Fibroblast of lung (primary cell): Measurements from ENCODE around the gene NODAL. TPM values are rescaled to one million over a fixed set of nuclear protein-coding genes. Genes with fewer than 3 reads are reported as not detected.

Source experiments
- DNase-seq, 2 donors: peaks; one replicate each; pipeline versions ENCODE4 v3.0.0 to v3.0.0-alpha.2; 2010; ENCODE audit warnings: low read depth in 2 of 2
- H2AFZ ChIP-seq: 2 replicates; pipeline ENCODE4 v1.5.1; 2012; ENCODE audit warnings: low read length, control low read depth, inconsistent platforms
- H3K27ac ChIP-seq: 2 replicates; pipeline ENCODE4 v1.5.1; 2011; ENCODE audit warnings: low read length, control low read depth; ENCODE audit not compliant: insufficient read depth
- H3K27me3 ChIP-seq: 2 replicates; pipeline ENCODE4 v1.5.1; 2011; ENCODE audit warnings: mild to moderate bottlenecking, low read length; ENCODE audit not compliant: control insufficient read depth, insufficient read depth
- H3K36me3 ChIP-seq: 2 replicates; pipeline ENCODE4 v1.5.1; 2011; ENCODE audit warnings: low read length; ENCODE audit not compliant: control insufficient read depth, insufficient read depth
- H3K4me1 ChIP-seq: 2 replicates; pipeline ENCODE4 v1.5.1; 2011; ENCODE audit warnings: low read length; ENCODE audit not compliant: control insufficient read depth, insufficient read depth; ENCODE audit errors: extremely low read depth
- H3K4me2 ChIP-seq: 2 replicates; pipeline ENCODE4 v1.5.1; 2011; ENCODE audit warnings: low read length, control low read depth; ENCODE audit not compliant: insufficient read depth; ENCODE audit errors: extremely low read depth
- H3K4me3 ChIP-seq, 4 experiments: fragments of 200-600 bp in 1 of 4; sonication (generic) in 1 of 4; replicated peaks in 1 of 4; 2 replicates each; pipeline ENCODE4 v1.5.1; 2011 to 2016; ENCODE audit warnings: low read length in 4 of 4, low read depth in 3 of 4, mild to moderate bottlenecking in 3 of 4, control low read depth in 2 of 4, inconsistent platforms in 1 of 4, mixed read lengths in 1 of 4; ENCODE audit not compliant: insufficient read depth in 1 of 4; ENCODE audit errors: control extremely low read depth in 1 of 4
- H3K79me2 ChIP-seq: 2 replicates; pipeline ENCODE4 v1.5.1; 2012; ENCODE audit warnings: mild to moderate bottlenecking, low read length, inconsistent platforms; ENCODE audit not compliant: control insufficient read depth, insufficient read depth
- H3K9ac ChIP-seq: 2 replicates; pipeline ENCODE4 v1.5.1; 2011; ENCODE audit warnings: mild to moderate bottlenecking, low read length, control low read depth; ENCODE audit not compliant: insufficient read depth
- H3K9me3 ChIP-seq: 2 replicates; pipeline ENCODE4 v1.5.1; 2012; ENCODE audit warnings: low read depth, low read length; ENCODE audit not compliant: control insufficient read depth, insufficient read depth
- H4K20me1 ChIP-seq: 2 replicates; pipeline ENCODE4 v1.5.1; 2011; ENCODE audit warnings: low read length; ENCODE audit not compliant: control insufficient read depth, insufficient read depth; ENCODE audit errors: extremely low read depth
- EZH2 ChIP-seq: IDR thresholded peaks from 2 replicates; pipeline ENCODE4 v1.5.1; 2012; ENCODE audit warnings: low read length, control low read depth, mild to moderate bottlenecking; ENCODE audit errors: missing control alignments
- polyA plus RNA-seq, 2 donors: library from polyadenylated mRNA; depleted of rRNA in 1 of 2; stranded (reverse) in 1 of 2; unstranded in 1 of 2; fragments of >200 nt; gene quantifications; 2 replicates each; pipeline ENCODE4 v1.2.1, GENCODE V29; 2011 to 2012; ENCODE audit warnings: missing spikeins in 1 of 2
- total RNA-seq: library from RNA; depleted of rRNA; stranded (reverse); fragments of >200 nt; gene quantifications from 2 replicates; pipeline ENCODE4 v1.2.1, GENCODE V29; 2014
- TF ChIP-seq, protein P1 (sequence below), 2 donors: IDR thresholded peaks in 1 of 2; conservative IDR thresholded peaks in 1 of 2; 1 replicate in 1 of 2; 2 replicates in 1 of 2; pipeline ENCODE4 v1.5.1; 2011 to 2012; ENCODE audit warnings: low read length in 2 of 2, control low read depth in 1 of 2, inconsistent platforms in 1 of 2, low read depth in 1 of 2, mild to moderate bottlenecking in 1 of 2

The NODAL gene
- total and polyA plus RNA-seq, 2 donors (not counting 1 experiment from before 2014, with no cell fraction given): not detected

DNA sequence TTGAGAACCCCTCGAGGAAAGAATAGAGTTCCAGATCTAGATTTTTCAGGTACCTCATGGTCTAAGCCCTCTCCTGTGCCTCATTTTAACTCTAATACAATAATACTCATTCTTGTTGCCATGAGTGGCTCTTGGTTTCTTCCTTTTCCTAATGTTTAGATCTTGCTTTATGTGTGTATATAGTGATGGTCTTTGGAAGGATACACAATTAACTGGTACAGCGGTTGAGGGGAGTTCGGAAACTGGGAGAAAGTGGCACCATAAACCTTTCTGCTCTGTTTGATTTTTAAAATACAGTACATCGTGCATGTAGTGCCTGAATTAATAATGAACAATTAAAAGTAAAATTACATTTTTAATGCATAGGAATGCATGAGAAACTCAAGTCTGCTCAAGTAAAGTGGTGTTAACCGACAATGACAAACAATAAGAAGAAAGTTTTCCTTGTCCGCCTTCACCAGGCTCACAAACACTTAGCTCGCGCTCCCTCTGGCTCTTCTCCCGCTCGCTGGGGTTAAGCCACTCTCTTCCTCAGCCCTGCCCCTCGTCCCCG is 37.9 kb downstream of the NODAL start:
- H3K79me2 ChIP-seq: peaks cover 30% of the 10 kb centered on the region
- no peak overlapping the region for H3K27ac ChIP-seq
- no peaks in the 10 kb centered on the region for H3K9me3 ChIP-seq
- no peaks in the 10 kb centered on the region for H3K27me3 ChIP-seq
- peak overlapping the region; percentile 28 to 95 (median 34) for H3K4me3 ChIP-seq
- H3K4me2 ChIP-seq: peak overlapping the region; percentile 83
- no peak for TF ChIP-seq EZH2
- TF ChIP-seq, protein P1, sequence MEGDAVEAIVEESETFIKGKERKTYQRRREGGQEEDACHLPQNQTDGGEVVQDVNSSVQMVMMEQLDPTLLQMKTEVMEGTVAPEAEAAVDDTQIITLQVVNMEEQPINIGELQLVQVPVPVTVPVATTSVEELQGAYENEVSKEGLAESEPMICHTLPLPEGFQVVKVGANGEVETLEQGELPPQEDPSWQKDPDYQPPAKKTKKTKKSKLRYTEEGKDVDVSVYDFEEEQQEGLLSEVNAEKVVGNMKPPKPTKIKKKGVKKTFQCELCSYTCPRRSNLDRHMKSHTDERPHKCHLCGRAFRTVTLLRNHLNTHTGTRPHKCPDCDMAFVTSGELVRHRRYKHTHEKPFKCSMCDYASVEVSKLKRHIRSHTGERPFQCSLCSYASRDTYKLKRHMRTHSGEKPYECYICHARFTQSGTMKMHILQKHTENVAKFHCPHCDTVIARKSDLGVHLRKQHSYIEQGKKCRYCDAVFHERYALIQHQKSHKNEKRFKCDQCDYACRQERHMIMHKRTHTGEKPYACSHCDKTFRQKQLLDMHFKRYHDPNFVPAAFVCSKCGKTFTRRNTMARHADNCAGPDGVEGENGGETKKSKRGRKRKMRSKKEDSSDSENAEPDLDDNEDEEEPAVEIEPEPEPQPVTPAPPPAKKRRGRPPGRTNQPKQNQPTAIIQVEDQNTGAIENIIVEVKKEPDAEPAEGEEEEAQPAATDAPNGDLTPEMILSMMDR (conservative IDR thresholded peaks at IDR 0.05 in 1 of 2, IDR thresholded peaks at IDR 0.05 in 1 of 2; ENCODE audit: low read depth in 1 of 2, low read length in 2 of 2): no peak
- peak overlapping the region; percentile 38 for H2AFZ ChIP-seq
- no peaks in the 10 kb centered on the region for H3K36me3 ChIP-seq
- no peaks in the 10 kb centered on the region for H4K20me1 ChIP-seq
- H3K4me1 ChIP-seq: no peaks in the 10 kb centered on the region
- DNase-seq: no peak
- H3K9ac ChIP-seq: peak overlapping the region; percentile 94

DNA sequence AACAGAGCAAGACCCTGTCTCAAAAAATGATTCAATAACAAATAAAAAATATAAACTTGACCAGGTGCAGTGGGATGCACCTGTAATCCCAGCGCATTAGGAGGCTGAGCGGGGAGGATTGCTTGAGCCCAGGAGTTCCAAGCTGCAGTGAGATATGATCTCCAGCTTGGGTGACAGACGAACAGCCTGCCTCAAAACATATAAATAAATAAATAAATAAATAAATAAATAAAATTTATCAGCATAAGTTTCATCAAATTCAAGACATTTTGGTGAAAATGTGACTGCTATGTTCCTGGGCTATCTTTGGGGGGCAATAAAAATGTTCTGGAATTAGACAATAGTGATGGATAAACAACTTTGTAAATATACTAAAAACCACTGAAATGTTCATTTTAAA is 42.3 kb downstream of the NODAL start:
- Histone ChIP-seq H3K9ac (no peak overlapping the region), H3K4me1 (no peaks in the 10 kb centered on the region), H3K4me3 (no peak overlapping the region), H2AFZ (no peak overlapping the region), H3K36me3 (no peaks in the 10 kb centered on the region), H3K4me2 (no peak overlapping the region), H3K9me3 (no peaks in the 10 kb centered on the region), H3K27me3 (no peaks in the 10 kb centered on the region), H4K20me1 (no peaks in the 10 kb centered on the region), H3K27ac (no peak overlapping the region), H3K79me2 (peaks cover under 1% of the 10 kb centered on the region)
- no peak for TF ChIP-seq EZH2
- TF ChIP-seq, protein P1 (conservative IDR thresholded peaks at IDR 0.05 in 1 of 2, IDR thresholded peaks at IDR 0.05 in 1 of 2; ENCODE audit: low read depth in 1 of 2, low read length in 2 of 2): no peak
- DNase-seq: no peak

DNA sequence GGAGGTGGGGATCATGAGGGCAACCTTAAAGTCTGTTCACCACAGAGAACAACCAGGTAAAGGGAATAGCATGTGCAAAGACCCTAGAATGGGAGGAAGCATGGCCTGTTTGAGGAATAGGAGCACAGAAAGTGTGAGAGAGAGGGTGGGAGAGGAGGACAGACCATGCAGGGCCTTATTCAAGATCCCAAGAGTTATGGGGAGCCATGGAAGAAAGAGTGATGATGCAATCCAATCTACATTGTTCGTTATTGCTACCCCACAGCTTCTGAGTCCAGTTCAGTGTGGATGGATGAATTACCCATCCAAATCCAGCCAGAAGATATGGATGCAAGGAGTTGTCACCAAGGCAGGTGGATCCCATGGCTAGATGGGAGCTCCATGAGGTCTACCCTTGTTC is 45.3 kb downstream of the NODAL start:
- DNase-seq: no peak
- H3K9me3 ChIP-seq: no peaks in the 10 kb centered on the region

More for the DNA sequence above, 45.3 kb downstream of the NODAL start:
- TF ChIP-seq EZH2: no peak
- TF ChIP-seq, protein P1 (conservative IDR thresholded peaks at IDR 0.05 in 1 of 2, IDR thresholded peaks at IDR 0.05 in 1 of 2; ENCODE audit: low read depth in 1 of 2, low read length in 2 of 2): no peak
- H3K4me2 ChIP-seq: no peak overlapping the region
- H3K36me3 ChIP-seq: no peaks in the 10 kb centered on the region
- no peaks in the 10 kb centered on the region for H3K79me2 ChIP-seq
- H3K4me1 ChIP-seq: no peaks in the 10 kb centered on the region
- no peak overlapping the region for H3K27ac ChIP-seq
- H3K4me3 ChIP-seq: no peak overlapping the region
- no peak overlapping the region for H3K9ac ChIP-seq
- H3K27me3 ChIP-seq: peaks cover 2% of the 10 kb centered on the region
- H4K20me1 ChIP-seq: no peaks in the 10 kb centered on the region
- H2AFZ ChIP-seq: no peak overlapping the region
